Sigmoid colon (tissue), 7 donors: ENCODE measurements around the gene PEX5. TPM values are rescaled to one million over a fixed set of nuclear protein-coding genes. Genes with fewer than 3 reads are reported as not detected.

ENCODE experiments used
- DNase-seq: peaks from one replicate; pipeline ENCODE4 v3.0.0-alpha.2; 2019
- H3K27ac ChIP-seq, 4 donors: fragments of 200-600 bp; sonication (generic); one replicate each; pipeline ENCODE4 v1.5.1; 2016 to 2019; ENCODE audit warnings: mild to moderate bottlenecking in 1 of 4
- H3K27me3 ChIP-seq, 3 donors: fragments of 200-600 bp; sonication (generic); one replicate each; pipeline ENCODE4 v1.5.1; 2019; ENCODE audit warnings: mild to moderate bottlenecking in 1 of 3
- H3K36me3 ChIP-seq, 4 donors: fragments of 200-600 bp; sonication (generic); one replicate each; pipeline ENCODE4 v1.5.1; 2016 to 2019
- H3K4me1 ChIP-seq, 4 donors: fragments of 200-600 bp; sonication (generic); one replicate each; pipeline ENCODE4 v1.5.1; 2017 to 2019
- H3K4me3 ChIP-seq, 4 donors: fragments of 200-600 bp; sonication (generic); one replicate each; pipeline ENCODE4 v1.5.1; 2017 to 2019; ENCODE audit warnings: mild to moderate bottlenecking in 2 of 4, moderate library complexity in 1 of 4
- H3K9me3 ChIP-seq, 4 donors: fragments of 200-600 bp in 3 of 4; sonication (generic) in 3 of 4; one replicate each; pipeline versions ENCODE4 v1.5.1 to v1.6.1; 2013 to 2019
- EP300 ChIP-seq, 4 donors: sonication (generic); formaldehyde crosslinking; IDR thresholded peaks; one replicate each; pipeline ENCODE4 v1.6.1; 2017; ENCODE audit warnings: antibody characterized with exemption in 4 of 4
- POLR2A ChIP-seq, 2 donors: fragments of 450-650 bp; IDR thresholded peaks; one replicate each; pipeline ENCODE4 v1.6.1; 2016; ENCODE audit warnings: antibody characterized with exemption in 2 of 2, mild to moderate bottlenecking in 2 of 2, moderate library complexity in 2 of 2
- POLR2AphosphoS5 ChIP-seq, 4 donors: sonication (generic); formaldehyde crosslinking; IDR thresholded peaks; one replicate each; pipeline ENCODE4 v1.6.1; 2017; ENCODE audit warnings: antibody characterized with exemption in 4 of 4
- WGBS, 2 donors: extraction: QIAGEN DNeasy Blood & Tissue Kit; methylation state at CpG; one replicate each; pipeline ENCODE4 v1.1.7; 2013; 5-methylcytosine and 5-hydroxymethylcytosine counted together
- intact Hi-C: fragments of 100-400 bp; cut with DNase I; formaldehyde crosslinking; loops from one replicate; pipeline ENCODE4 v1.15.1; 2023
- polyA plus RNA-seq, 3 donors: library from polyadenylated mRNA; stranded (reverse); fragments of 200-250 nt; gene quantifications; one replicate each; pipeline ENCODE4 v1.2.3, GENCODE V29; 2013
- total RNA-seq, 4 donors: library from RNA; depleted of rRNA; stranded (reverse); fragments of >200 nt; gene quantifications; one replicate each; pipeline ENCODE4 v1.1.0, GENCODE V29; 2016
- TF ChIP-seq, protein P1 (sequence below), 4 experiments: fragments of 450-650 bp in 3 of 4; fragments of 200-600 bp in 1 of 4; IDR thresholded peaks; one replicate each; pipeline ENCODE4 v1.5.1; 2016 to 2019; ENCODE audit warnings: antibody characterized with exemption in 4 of 4, mild to moderate bottlenecking in 3 of 4, moderate library complexity in 2 of 4
- donor health status: healthy with polysubstance abuse.
- donor health status: Bipolar disorder and iron deficiency.
- donor health status: healthy.

The PEX5 gene
- total RNA-seq = 10 to 100 TPM; 22.7 to 48.5 (median 35.3) TPM
- 10 to 100 TPM; 13.9 to 29.9 (median 27.0) TPM for polyA plus RNA-seq

DNA sequence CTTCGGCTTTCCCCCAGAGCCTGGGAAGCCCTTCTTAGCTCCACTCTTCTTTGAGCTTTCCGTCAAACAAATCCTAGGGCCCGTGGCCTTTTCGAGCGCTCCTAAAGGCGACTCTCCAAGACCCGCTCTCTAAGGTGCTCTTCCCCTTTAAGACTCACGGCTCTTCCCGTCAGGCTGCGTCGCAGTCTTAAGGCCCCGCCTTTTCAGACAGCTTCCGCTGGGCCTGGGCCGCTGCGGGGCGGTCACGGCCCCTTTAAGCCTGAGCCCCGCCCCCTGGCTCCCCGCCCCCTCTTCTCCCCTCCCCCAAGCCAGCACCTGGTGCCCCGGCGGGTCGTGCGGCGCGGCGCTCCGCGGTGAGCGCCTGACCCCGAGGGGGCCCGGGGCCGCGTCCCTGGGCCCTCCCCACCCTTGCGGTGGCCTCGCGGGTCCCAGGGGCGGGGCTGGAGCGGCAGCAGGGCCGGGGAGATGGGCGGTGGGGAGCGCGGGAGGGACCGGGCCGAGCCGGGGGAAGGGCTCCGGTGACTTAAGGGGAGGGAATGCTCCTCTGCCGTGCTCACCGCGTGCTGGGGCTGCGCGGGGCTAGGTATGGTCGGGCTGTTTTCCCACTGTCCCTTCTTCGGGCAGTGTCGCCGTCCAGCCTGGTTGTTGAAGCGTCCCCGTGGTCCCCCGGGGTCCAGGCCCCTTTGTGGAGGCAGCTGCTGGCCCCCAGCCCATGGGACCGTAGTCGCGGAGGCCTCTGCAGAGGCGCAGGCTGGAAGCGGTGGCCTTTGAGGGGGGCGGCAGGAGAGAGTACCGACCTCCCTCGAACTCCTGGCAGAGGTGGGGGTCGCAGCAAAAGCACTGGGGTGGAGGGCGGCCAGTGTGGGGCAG lies at the start of gene PEX5:
PEX5 (plus strand) TSS at position 289 of the 870 bp plus-strand sequence. CDS start 692 bp downstream, outside the sequence.
- Histone ChIP-seq H3K27ac (peak within 1 kb of the TSS; percentile 86 to 93 (median 90)), H3K36me3 (peaks cover 0 to 27% (median 6%) of the 10 kb centered on the region in 4 donors), H3K27me3 (no peaks in the 10 kb centered on the region), H3K9me3 (no peaks in the 10 kb centered on the region), H3K4me3 (peak within 1 kb of the TSS; percentile 72 to 90 (median 75)), H3K4me1 (peaks cover 0 to 33% (median 19%) of the 10 kb centered on the region in 4 donors)
- TF ChIP-seq, protein P1, sequence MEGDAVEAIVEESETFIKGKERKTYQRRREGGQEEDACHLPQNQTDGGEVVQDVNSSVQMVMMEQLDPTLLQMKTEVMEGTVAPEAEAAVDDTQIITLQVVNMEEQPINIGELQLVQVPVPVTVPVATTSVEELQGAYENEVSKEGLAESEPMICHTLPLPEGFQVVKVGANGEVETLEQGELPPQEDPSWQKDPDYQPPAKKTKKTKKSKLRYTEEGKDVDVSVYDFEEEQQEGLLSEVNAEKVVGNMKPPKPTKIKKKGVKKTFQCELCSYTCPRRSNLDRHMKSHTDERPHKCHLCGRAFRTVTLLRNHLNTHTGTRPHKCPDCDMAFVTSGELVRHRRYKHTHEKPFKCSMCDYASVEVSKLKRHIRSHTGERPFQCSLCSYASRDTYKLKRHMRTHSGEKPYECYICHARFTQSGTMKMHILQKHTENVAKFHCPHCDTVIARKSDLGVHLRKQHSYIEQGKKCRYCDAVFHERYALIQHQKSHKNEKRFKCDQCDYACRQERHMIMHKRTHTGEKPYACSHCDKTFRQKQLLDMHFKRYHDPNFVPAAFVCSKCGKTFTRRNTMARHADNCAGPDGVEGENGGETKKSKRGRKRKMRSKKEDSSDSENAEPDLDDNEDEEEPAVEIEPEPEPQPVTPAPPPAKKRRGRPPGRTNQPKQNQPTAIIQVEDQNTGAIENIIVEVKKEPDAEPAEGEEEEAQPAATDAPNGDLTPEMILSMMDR (IDR thresholded peaks at IDR 0.05) = no peak
- TF ChIP-seq POLR2AphosphoS5 (IDR thresholded peaks at IDR 0.05) = peak; percentile 60 to 76 (median 68)
- peak in 1 of 2 donors; percentile 14 for TF ChIP-seq POLR2A (IDR thresholded peaks at IDR 0.05)
- DNase-seq = peak; percentile 94
- intact Hi-C loops = loop anchor here (5.0 kb wide), 2 partner anchors 57 to 127 kb away; partner anchors contain the start of genes C1S and CLSTN3
- WGBS, 2 donors = 0 to 1% methylated on average over 68 of the region's 68 CpGs

DNA sequence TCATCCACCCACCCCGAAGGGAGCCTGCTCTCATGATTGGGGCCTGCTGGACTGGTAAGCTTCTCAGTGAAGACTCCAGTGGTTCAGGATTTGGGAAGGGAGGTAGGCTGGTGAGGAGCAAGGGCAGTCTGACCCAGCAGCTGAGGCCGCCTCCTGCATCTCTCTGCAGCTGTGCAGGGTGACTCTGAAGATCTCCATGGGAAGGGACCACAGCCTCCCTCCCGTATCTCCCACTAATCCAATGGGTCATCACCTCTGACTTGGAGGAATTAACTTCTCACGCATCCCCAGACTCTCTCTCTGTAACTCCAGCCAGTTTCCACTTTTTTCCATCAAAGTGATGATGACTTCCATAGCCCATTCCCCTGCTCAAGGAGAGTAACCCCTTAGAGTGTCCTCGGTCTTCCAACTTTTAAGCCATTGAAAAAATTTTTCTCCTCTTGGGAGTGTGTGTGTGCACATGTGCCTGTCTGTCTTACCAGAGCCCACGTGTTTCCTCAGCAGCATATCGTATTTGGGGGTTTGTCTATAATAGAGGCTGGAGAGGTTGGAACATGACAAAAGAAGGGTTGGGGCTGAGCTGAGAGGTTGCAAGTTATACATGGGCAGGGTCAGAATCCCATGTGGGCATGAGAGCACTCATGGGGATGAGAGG lies 48.0 kb upstream of the PEX5 start:
- Histone ChIP-seq H3K9me3 (no peaks in the 10 kb centered on the region), H3K36me3 (peaks cover 0 to 22% (median 0%) of the 10 kb centered on the region in 4 donors), H3K4me1 (no peaks in the 10 kb centered on the region), H3K27ac (no peak overlapping the region), H3K4me3 (no peak overlapping the region), H3K27me3 (no peaks in the 10 kb centered on the region)
- 86% methylated on average over 7 of the region's 7 CpGs for WGBS, 2 donors
- TF ChIP-seq POLR2AphosphoS5 (IDR thresholded peaks at IDR 0.05) (no peak), POLR2A (IDR thresholded peaks at IDR 0.05) (no peak), EP300 (IDR thresholded peaks at IDR 0.05) (no peak)
- TF ChIP-seq, protein P1 (IDR thresholded peaks at IDR 0.05) = no peak
- intact Hi-C loops = no loop called here
- no peak for DNase-seq

GRCh38 chr12:7142056-7142644 lies 47.3 kb upstream of the PEX5 start:
- intact Hi-C loops = no loop called here
- Histone ChIP-seq H3K36me3 (peaks cover 0 to 15% (median 0%) of the 10 kb centered on the region in 4 donors), H3K27me3 (no peaks in the 10 kb centered on the region), H3K4me3 (no peak overlapping the region), H3K9me3 (no peaks in the 10 kb centered on the region), H3K27ac (no peak overlapping the region), H3K4me1 (no peaks in the 10 kb centered on the region)
- TF ChIP-seq, protein P1 (IDR thresholded peaks at IDR 0.05) = peak in 3 of 4 experiments; percentile 12 to 46 (median 38)
- TF ChIP-seq EP300 (IDR thresholded peaks at IDR 0.05) = no peak
- no peak for TF ChIP-seq POLR2A (IDR thresholded peaks at IDR 0.05)
- TF ChIP-seq POLR2AphosphoS5 (IDR thresholded peaks at IDR 0.05) = no peak
- DNase-seq = no peak
- WGBS, 2 donors = 74 to 87% methylated on average over 5 of the region's 5 CpGs

- H3K4me1 ChIP-seq = no peaks in the 10 kb centered on the region
- WGBS, 2 donors = 95 to 96% methylated on average over 18 of the region's 18 CpGs
- no peak for DNase-seq
- H3K9me3 ChIP-seq = no peaks in the 10 kb centered on the region
- no peak overlapping the region for H3K4me3 ChIP-seq
- peaks cover 0 to 12% (median 0%) of the 10 kb centered on the region in 4 donors for H3K36me3 ChIP-seq
- TF ChIP-seq EP300 (IDR thresholded peaks at IDR 0.05) (no peak), POLR2A (IDR thresholded peaks at IDR 0.05) (no peak), POLR2AphosphoS5 (IDR thresholded peaks at IDR 0.05) (no peak)
- TF ChIP-seq, protein P1 (IDR thresholded peaks at IDR 0.05) = no peak
- no peak overlapping the region for H3K27ac ChIP-seq
- intact Hi-C loops = no loop called here
- no peaks in the 10 kb centered on the region for H3K27me3 ChIP-seq
Observed at GRCh38 chr12:7142809-7143465, 46.5 kb upstream of the PEX5 start.
